Astrocyte of the spinal cord (primary cell): Measurements from ENCODE around the gene PTPN14.

Source experiments
- DNase-seq: peaks from one replicate; pipeline ENCODE4 v3.0.0; 2011; ENCODE audit warnings: low read depth, low spot score
- H3K4me3 ChIP-seq: 2 replicates; pipeline ENCODE4 v1.5.1; 2011; ENCODE audit warnings: low read depth, mild to moderate bottlenecking, low read length, moderate library complexity
- in situ Hi-C: cut with HindIII; loops from 2 replicates; pipeline ENCODE4 v1.10.0; 2017; ENCODE audit warnings: low sequenced_read_pairs
- TF ChIP-seq, protein P1 (sequence below): IDR thresholded peaks from 2 replicates; pipeline ENCODE4 v1.5.1; 2012; ENCODE audit warnings: low read depth, mild to moderate bottlenecking, low read length, inconsistent platforms

The PTPN14 gene

DNA sequence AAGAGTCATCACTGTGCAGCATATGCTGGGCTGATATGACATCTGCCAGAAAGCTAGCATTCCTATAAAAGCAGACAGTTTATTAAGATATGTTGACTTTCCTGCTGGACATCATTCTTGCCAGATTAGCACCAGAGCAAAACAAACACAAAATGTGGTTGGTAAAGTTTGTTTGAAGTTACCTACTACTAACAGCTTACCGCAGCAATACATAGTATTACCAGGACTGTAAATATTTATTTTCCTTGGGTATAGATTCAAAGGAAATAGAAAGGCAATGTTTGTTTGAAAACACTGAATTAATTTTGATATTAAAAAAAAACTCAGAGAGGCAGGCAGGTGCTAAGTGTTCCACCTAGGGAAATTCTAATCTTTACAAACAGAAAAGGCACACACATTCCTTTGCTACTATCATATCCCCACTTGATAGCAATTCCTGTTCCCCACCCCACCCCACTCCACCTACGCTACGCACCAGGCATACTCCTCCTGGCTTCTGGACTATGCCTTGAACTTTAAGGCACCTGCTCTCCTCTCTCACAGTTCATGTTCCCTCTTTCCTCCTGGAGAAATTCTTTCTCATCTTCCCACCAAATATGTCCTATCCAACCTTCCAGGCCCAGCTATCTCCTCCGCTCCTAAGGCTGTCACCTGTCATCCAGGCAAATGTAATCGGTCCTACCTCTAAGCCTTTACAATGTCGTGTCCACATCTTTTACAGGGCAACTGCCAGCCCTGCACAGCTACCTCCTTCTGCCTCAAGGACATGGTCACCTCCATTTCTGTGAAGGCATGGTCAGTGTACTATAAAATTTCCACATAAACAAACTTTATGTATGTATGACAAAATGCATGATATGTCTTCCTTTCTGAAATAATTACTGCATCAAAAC lies 34.7 kb downstream of the PTPN14 start:
- no peak overlapping the region for H3K4me3 ChIP-seq
- in situ Hi-C loops, result no loop called here
- TF ChIP-seq, protein P1, sequence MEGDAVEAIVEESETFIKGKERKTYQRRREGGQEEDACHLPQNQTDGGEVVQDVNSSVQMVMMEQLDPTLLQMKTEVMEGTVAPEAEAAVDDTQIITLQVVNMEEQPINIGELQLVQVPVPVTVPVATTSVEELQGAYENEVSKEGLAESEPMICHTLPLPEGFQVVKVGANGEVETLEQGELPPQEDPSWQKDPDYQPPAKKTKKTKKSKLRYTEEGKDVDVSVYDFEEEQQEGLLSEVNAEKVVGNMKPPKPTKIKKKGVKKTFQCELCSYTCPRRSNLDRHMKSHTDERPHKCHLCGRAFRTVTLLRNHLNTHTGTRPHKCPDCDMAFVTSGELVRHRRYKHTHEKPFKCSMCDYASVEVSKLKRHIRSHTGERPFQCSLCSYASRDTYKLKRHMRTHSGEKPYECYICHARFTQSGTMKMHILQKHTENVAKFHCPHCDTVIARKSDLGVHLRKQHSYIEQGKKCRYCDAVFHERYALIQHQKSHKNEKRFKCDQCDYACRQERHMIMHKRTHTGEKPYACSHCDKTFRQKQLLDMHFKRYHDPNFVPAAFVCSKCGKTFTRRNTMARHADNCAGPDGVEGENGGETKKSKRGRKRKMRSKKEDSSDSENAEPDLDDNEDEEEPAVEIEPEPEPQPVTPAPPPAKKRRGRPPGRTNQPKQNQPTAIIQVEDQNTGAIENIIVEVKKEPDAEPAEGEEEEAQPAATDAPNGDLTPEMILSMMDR, result no peak
- DNase-seq, result no peak

DNA sequence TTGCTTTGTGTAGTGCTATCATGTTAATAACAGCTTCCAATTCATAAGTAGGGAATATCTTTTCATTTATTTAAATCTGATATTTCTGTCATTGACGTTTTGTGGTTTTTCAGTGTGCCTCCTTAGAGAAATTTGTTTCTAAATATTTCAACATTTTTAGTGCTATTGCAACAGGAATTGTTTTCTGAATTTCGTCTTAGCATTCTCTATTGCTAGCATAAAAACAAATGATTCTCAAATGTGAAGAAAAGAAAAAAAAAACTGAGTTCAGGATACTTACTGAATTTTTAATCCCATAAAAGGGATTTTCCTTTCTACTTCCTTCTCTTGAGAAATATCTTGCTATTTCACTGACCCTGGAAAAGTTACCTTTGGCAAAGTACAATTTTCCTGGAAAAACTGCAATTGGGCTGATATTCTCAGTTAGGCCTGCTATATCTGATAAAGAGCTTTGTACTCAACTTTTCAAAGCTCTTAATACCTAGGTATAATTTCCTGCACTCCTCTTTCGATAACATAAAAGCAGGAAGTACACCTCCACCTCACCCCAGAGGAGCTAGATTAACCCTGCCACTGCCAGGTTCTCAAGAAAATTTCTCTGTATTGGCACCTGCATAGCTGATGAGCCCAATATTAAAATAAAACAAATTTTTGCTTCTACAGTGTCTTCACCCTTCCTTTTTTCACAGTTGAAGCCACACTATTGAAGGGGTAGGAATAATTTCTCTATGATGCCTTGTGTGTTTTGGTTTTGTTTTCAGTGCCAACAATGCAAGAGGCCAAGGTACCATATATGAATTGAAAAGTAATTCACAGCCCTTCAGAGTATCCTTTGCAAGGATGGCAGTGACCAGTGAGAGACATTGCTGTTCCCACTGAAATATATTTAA lies 35.6 kb downstream of the PTPN14 start:
- no peak overlapping the region for H3K4me3 ChIP-seq
- no peak for DNase-seq
- TF ChIP-seq, protein P1, result no peak
- in situ Hi-C loops, result no loop called here

DNA sequence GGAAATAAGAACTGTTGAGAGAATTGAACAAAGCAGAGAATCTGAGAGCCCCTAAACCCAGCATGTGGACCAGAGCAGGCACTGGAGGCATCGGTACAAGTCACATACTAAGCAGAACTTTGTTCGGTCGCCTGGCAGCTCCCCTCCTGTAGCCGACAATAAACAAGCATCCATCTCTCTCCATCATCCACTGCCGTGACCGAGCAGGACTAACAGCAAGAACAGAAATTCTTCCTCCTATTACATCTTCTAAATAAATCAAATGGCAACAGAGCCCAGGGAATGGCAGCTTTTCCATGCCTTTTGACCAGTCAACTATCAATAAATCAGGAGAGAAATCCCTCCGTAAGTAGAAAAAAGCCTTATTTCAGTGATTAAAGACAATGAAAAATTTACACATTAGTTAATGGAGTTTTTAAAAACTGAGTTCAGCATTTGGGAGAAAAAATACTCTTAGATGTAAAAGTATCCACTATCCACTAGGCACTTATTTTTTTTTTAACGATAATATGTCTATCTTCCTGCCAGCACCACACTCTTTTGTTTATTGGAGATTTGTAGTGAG lies 36.5 kb downstream of the PTPN14 start:
- in situ Hi-C loops, result no loop called here

DNA sequence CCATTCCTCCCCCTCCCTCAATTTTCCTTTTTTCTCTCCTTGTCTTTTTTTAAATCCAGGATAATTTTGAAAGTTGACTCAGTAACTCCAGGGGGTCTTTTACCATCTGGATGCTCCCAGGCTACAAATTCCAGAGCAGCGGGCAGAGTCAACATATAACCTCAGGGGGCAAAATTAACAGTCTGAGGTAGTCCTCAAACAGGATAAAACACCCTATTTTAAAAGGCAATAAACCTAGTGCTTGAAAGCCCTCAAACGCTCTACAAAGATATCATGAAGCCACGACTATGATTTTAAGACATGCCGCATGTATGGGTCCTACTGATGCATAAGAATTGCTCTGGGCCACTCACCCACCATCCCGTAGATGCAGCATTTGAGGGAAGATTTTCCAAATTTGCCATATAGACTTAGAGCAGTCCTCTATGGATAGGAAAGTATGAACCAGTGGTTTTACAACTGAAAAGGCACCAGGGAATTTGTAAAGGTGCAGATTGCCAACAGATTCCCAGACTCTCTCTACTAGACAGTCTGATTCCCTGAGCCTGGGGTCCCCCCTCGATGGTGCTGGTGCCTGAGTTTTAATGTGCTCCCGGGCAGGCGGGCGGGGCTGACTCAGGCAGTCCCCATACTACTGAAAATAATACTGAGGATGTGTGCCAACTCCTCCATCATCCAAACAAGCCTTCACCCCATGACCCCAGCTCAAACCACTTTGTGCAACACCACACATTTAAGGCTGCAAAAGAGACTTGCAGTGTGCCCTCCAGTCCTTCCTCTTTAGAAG lies 37.2 kb downstream of the PTPN14 start:
- in situ Hi-C loops, result no loop called here
- H3K4me3 ChIP-seq, result peak overlapping the region; percentile 3
- DNase-seq, result peak; percentile 67
- TF ChIP-seq, protein P1, result no peak

More for the DNA sequence above, 36.5 kb downstream of the PTPN14 start:
- peak overlapping the region; percentile 3 for H3K4me3 ChIP-seq
- DNase-seq, result no peak
- TF ChIP-seq, protein P1, result no peak

DNA sequence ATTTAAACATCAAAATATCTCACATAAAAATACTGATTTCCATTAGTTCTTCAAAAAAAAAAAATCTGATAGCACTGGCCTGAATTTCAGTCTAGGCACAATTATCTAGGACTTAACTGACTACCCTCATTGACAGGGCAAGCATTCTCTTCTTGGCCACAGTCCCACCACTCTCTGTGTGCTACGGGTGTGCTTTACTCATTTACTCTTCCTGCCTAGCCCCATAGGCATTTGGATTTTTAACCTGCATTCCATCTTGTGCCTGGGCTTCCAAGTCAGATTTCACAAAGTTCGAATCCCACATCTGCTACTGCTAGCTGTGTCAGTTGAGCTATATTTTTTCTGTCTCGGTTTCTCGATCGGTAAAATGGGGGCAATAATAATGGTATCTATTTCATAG lies 38.0 kb downstream of the PTPN14 start:
- in situ Hi-C loops, result no loop called here
- no peak overlapping the region for H3K4me3 ChIP-seq
- DNase-seq, result no peak
- TF ChIP-seq, protein P1, result no peak

DNA sequence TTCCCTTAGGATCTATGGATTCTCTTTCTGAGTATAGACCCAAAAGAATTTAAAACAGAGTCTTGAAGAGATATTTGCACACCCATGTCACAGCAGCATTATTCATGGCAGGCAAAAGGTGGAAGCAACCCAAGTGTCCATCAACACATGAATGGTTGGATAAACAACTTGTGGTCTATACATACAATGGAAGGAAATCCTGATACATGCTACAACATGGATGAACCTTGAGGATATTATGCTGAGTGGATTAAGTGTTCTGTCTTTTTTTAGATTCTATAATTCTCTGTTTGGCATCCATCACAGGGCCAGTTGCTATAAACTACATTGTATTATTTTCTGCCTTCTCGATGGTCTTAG lies 39.8 kb downstream of the PTPN14 start:
- in situ Hi-C loops, result no loop called here
- TF ChIP-seq, protein P1, result no peak
- no peak for DNase-seq
- no peak overlapping the region for H3K4me3 ChIP-seq
